GM21423 (cell line): Measurements from ENCODE around the gene GOLGA6L2.
"Not testable (repeated sequence)": the region's sequence is repeated elsewhere in the genome, so short reads cannot be mapped to it uniquely, and the experiment has no call there.

Experiments
- ATAC-seq: cut with Tn5 transposase; IDR thresholded peaks from one replicate; pipeline ENCODE4 v1.9.1; 2021; ENCODE audit warnings: mild to moderate bottlenecking, moderate library complexity; ENCODE audit not compliant: unreplicated experiment

The GOLGA6L2 gene

GRCh38 chr15:23425327-23425726 is 21.7 kb downstream of the GOLGA6L2 start:
- not testable (repeated sequence) for ATAC-seq

GRCh38 chr15:23424111-23424904 is 22.7 kb downstream of the GOLGA6L2 start:
- no peak for ATAC-seq

GRCh38 chr15:23422946-23423708 is 23.9 kb downstream of the GOLGA6L2 start:
- ATAC-seq = no peak

- ATAC-seq = no peak
Observed at GRCh38 chr15:23422099-23422945, 24.7 kb downstream of the GOLGA6L2 start.

- no peak for ATAC-seq
Observed at GRCh38 chr15:23420806-23421575, 26.1 kb downstream of the GOLGA6L2 start.

- ATAC-seq = no peak
Observed at GRCh38 chr15:23416349-23417276, 30.4 kb downstream of the GOLGA6L2 start.

- ATAC-seq = not testable (repeated sequence)
Observed at GRCh38 chr15:23415866-23416265, 31.2 kb downstream of the GOLGA6L2 start.

- no peak for ATAC-seq
Observed at GRCh38 chr15:23415321-23415865, 31.6 kb downstream of the GOLGA6L2 start.

GRCh38 chr15:23412881-23413600 is 34.0 kb downstream of the GOLGA6L2 start:
- not testable (repeated sequence) for ATAC-seq

- ATAC-seq = no peak
Observed at GRCh38 chr15:23411841-23412240, 35.2 kb downstream of the GOLGA6L2 start.

GRCh38 chr15:23403550-23403949 is 43.5 kb downstream of the GOLGA6L2 start:
- ATAC-seq = no peak

- no peak for ATAC-seq
Observed at GRCh38 chr15:23402544-23402943, 44.5 kb downstream of the GOLGA6L2 start.

GRCh38 chr15:23402140-23402539 is 44.9 kb downstream of the GOLGA6L2 start:
- ATAC-seq = no peak

- ATAC-seq = no peak
Observed at GRCh38 chr15:23401627-23402026, 45.4 kb downstream of the GOLGA6L2 start.

- ATAC-seq = not testable (repeated sequence)
Observed at GRCh38 chr15:23399207-23399606, 47.8 kb downstream of the GOLGA6L2 start.

- ATAC-seq = not testable (repeated sequence)
Observed at GRCh38 chr15:23398357-23398756, 48.7 kb downstream of the GOLGA6L2 start.

GRCh38 chr15:23397779-23398178 is 49.3 kb downstream of the GOLGA6L2 start:
- ATAC-seq = no peak

- no peak for ATAC-seq
Observed at GRCh38 chr15:23395832-23396231, 51.2 kb downstream of the GOLGA6L2 start.
